Measurements from ENCODE around the gene MAGEB3.
"Not testable (repeated sequence)": the region's sequence is repeated elsewhere in the genome, so short reads cannot be mapped to it uniquely, and the experiment has no call there.

MAGEB3 gene, protein sequence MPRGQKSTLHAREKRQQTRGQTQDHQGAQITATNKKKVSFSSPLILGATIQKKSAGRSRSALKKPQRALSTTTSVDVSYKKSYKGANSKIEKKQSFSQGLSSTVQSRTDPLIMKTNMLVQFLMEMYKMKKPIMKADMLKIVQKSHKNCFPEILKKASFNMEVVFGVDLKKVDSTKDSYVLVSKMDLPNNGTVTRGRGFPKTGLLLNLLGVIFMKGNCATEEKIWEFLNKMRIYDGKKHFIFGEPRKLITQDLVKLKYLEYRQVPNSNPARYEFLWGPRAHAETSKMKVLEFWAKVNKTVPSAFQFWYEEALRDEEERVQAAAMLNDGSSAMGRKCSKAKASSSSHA

DNA sequence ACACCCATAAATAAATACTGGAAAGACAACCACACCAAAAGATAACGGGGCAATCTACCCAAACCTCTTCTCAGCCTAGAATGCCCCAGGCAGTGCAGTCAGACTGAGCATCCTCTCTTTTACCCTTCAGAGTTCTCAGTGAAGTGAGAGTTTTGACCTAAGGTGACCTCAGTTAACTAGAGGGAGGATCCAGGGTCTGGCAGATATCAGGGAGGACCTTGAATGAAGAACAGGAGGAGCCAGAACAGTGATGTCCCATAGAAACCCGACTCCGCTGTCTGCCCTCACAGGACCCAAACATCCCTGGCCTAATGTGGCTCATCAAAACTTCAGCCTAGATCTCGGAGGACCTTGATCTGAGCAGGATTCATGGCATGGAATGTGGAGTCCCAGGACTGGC lies at the start of gene MAGEB3:
Gene MAGEB3 (plus strand): TSS at position 263 of the 400 bp plus-strand sequence. CDS start 5,268 bp downstream, outside the sequence.
- no peak for DNase-seq (ENCODE audit: low spot score)

DNA sequence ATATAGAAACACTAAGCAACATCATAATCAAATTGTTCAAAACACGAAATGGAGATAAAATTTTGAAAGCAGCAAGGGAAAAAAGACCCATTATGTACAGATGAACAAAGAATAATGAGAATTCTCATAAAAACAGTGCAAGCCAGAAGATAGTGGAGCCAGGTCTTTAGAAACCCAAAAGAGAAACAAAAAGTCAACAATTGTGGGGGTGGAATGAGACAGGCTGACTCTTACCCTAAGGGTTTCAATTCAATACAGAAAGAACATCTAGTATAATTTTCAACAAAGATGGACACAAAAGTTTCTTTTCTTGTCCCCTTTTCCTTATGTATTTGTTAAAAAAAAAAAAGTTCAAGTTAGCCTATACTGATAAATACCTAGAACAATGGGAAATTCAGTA lies 49.1 kb upstream of the MAGEB3 start:
- no peak for DNase-seq (ENCODE audit: low spot score)

DNA sequence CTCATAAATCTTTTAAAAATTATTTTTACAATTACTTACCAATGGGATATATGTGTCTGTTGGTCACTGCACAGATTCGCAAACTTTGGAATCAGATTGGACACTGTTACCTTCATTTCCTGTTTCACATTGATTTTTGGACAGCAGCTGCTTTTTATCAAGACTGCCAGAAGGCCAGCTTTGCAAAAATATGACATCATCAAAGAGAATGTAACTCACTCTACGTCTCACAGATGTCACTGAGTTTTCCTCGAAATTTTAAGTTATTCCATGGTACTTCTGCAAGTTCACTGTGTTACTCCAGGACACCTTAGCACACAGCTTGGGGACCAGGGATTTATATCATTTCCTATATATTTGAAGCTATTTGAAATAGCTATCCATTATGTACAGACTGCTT lies 46.9 kb upstream of the MAGEB3 start:
- DNase-seq (ENCODE audit: low spot score), result no peak

- no peak for DNase-seq (ENCODE audit: low spot score)
Observed at GRCh38 chrX:30190426-30190825, 40.0 kb upstream of the MAGEB3 start.

DNA sequence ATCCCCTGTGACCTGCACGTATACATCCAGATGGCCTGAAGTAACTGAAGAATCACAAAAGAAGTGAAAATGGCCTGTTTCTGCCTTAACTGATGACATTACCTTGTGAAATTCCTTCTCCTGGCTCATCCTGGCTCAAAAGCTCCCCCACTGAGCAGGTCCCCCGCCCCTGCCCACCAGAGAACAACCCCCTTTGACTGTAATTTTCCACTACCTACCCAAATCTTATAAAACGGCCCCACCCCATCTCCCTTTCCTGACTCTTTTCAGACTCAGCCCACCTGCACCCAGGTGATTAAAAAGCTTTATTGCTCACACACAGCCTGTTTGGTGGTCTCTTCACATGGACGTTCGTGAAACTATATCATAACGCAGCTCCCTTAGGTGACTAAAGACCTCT lies 36.5 kb upstream of the MAGEB3 start:
- DNase-seq (ENCODE audit: low spot score), result not testable (repeated sequence)

GRCh38 chrX:30196322-30196721 lies 34.1 kb upstream of the MAGEB3 start:
- DNase-seq (ENCODE audit: low spot score), result no peak

GRCh38 chrX:30212172-30212571 lies 18.3 kb upstream of the MAGEB3 start:
- no peak for DNase-seq (ENCODE audit: low spot score)

DNA sequence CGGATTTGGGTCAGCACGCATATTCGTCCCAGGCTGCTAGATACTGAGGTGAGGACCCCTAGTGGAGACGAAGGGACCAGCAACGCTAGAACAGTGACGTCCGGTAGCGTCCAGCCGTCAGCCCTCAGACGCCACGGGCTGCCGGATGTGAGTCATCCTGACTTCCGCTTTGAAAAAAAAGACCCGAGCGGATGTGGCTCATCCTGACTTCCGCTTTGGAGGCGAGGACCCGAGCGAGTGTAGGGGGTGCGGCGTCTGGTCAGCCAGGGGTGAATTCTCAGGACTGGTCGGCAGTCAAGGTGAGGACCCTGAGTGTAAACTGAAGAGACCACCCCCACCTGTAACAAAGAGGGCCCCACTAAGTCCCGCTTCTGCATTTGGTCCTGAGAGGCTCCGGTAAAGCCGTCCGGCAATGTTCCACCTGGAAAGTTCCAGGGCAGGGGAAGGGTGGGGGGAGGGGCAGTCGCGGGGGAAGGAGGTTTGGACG lies 15.1 kb upstream of the MAGEB3 start, which contains the start of gene MAGEB2:
Gene MAGEB2 (plus strand): TSS at position 207 of the 487 bp plus-strand sequence. CDS start 3,018 bp downstream, outside the sequence.
- DNase-seq (ENCODE audit: low spot score), result no peak

GRCh38 chrX:30217465-30217864 lies 13.0 kb upstream of the MAGEB3 start:
- no peak for DNase-seq (ENCODE audit: low spot score)

- DNase-seq (ENCODE audit: low spot score), result no peak
Observed at GRCh38 chrX:30219372-30219771, 11.1 kb upstream of the MAGEB3 start.

DNA sequence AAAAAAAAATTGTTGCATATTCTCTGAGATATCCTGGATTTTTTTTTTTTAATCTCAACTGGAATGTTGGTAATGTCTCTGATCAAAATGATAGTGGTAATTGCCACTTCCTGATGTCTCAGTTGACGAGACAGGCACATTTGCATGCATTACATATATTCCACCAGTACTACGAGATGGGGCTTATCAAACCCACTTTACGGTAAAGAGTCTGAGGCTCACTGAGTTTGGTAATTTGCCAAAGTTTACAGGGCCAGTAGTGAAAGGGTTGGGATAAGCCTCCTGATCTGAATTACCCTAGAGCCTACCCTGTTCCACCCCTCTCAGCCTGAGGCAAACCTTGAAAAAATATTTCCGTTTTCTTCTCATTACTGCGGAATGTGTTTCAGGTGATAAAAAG lies 9.8 kb upstream of the MAGEB3 start:
- no peak for DNase-seq (ENCODE audit: low spot score)

DNA sequence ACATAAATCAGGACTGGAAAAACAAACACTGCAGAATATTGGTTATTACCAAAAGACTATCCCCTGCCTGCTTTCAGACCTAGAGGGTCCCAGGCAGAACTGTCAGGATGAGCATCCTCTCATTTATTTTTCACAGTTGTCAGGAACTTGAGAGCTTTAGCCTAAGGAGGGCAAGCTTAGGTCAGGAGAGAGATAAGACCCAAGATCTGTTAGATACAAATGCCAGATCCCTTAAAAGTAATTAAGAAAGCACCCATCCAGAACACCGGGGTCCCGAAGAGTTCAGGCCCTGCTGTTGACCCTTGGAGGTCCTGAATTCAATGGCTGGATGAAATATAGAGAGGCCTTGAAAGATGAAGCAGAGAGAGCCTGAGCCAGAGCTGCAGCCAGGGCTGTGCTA lies 5.9 kb upstream of the MAGEB3 start:
- no peak for DNase-seq (ENCODE audit: low spot score)

DNA sequence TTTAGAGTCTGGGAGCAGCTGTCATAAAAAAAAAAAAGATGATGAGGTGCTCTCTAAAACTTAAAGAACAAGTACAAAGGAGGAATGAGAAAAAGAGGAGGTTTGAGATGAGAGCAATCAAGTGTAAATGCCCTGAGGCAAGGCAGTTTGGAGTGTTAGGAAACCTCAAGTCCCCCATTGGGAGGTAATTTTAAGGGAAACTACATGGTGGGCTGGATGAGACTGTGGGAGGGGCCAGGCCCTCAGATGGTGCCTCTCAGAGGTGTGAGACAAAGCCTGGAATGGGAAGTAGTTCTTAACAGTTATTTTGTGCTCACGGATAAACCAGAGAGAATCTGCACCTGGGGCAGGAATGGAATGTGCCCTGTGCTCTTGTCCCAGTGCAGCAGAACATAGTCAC lies 1.9 kb upstream of the MAGEB3 start:
- no peak for DNase-seq (ENCODE audit: low spot score)

- DNase-seq (ENCODE audit: low spot score), result no peak
Observed at GRCh38 chrX:30241724-30242415, 11.4 kb downstream of the MAGEB3 start, which contains the start of gene MAGEB4. TSS of gene MAGEB4 (plus strand) at chrX:30242000. CDS start at chrX:30242136, 136 bp downstream.

DNA sequence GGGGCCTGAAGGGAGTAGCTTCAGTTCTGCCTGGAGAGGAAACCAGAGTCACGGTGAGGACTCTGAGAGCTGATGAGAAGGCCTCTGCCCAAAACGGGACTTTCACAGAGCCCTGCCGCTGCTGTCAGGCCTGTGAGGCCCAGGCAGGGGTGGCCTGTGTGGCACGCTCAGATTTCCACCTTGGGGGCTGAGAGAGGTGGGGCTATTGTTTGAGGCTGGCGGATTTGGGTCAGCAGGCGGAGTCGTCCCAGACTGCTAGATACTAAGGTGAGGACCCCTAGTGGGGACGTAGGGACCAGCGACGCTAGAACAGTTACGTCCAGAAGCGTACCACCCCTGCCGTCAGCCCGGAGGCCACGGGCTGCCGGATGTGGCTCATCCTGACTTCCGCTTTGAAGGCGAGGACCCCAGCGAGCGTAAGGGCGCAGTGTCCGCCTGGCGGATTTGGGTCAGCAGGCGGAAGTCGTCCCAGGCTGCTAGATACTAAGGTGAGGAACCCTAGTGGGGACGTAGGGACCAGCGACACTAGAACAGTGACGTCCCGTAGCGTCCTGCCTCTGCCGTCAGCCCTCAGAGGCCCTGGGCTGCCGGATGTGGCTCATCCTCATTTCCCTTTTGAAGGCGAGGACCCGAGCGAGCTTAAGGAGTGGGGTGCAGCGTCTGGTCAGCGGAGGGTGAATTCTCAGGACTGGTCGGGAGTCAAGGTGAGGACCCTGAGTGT lies 16.5 kb downstream of the MAGEB3 start, which contains the start of gene MAGEB1:
Gene MAGEB1 (plus strand): TSS at position 378 of the 721 bp plus-strand sequence. CDS start 3,348 bp downstream, outside the sequence.
- DNase-seq (ENCODE audit: low spot score), result no peak

DNA sequence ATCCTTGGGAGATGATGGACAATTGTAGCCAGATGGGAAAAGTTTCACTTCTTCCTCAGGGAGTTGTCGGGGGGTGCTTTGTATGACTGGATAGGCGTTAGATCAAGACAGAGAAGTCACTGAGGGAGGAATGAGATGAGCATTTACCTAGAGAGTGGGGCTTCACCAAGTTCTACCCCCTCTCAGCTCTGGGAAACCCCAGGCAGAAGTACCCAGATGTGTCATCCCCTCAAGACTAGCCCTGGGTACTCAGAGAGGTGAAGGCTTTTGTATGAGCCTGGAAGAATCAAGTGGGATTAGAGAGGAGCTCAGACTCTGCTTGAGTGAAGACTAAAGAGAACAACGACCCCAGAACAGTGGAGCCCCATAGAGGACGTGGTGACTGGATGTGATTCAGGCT lies 18.4 kb downstream of the MAGEB3 start:
- DNase-seq (ENCODE audit: low spot score), result no peak

DNA sequence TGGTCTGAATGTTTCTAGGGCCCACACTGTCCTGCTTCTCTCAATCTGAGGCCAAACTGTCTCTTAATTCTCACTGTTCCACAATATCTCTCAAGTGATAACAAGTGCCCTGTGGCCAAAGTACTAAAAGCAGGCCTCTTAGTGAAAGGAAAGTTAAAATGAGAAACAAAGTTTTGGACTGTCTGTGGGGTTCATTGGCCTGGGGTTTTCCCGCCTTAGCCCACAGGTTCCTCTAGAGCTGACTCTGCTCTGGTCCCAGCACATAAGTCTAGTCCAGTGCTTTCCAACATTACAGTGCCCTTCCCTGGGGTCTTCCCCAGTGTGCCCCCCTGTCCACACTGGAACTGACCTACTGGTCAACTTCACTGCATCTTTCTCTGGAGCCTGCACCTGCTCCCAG lies 22.8 kb downstream of the MAGEB3 start:
- no peak for DNase-seq (ENCODE audit: low spot score)

- no peak for DNase-seq (ENCODE audit: low spot score)
Observed at GRCh38 chrX:30259927-30260326, 29.5 kb downstream of the MAGEB3 start.

GRCh38 chrX:30261012-30261411 lies 30.6 kb downstream of the MAGEB3 start:
- DNase-seq (ENCODE audit: low spot score), result no peak

- no peak for DNase-seq (ENCODE audit: low spot score)
Observed at GRCh38 chrX:30262763-30263162, 32.3 kb downstream of the MAGEB3 start.

DNA sequence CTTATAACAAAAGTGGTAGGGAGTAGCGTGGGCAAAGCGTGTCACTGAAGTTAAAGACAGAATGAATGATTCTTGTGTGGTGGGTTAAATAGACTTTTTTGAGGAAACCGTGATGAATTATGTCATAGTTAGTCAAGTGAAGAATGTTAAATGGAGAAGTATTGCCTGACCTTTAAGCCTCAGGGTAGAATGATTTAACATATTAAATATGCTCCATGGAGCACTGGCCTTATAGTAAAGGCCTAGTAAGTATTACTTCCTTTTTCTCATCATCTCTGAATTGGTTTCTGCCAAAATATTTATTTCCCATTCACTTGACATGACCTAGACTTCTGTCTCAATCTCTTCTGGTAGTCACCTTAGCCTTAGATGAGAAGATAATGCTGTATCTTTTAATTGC lies 40.2 kb downstream of the MAGEB3 start:
- no peak for DNase-seq (ENCODE audit: low spot score)

GRCh38 chrX:30275498-30275897 lies 45.0 kb downstream of the MAGEB3 start:
- DNase-seq (ENCODE audit: low spot score), result no peak
